Activated T-helper 9 cell treated with anti-CD3 and anti-CD28 coated beads, Interleukin-2, amount 50 U/mL, for 16 hours (primary cell): Measurements from ENCODE around the gene MAPRE2.

ENCODE experiments used
- DNase-seq: peaks from one replicate; pipeline ENCODE4 v3.0.0-alpha.2; 2020; ENCODE audit warnings: low read depth

The MAPRE2 gene

DNA sequence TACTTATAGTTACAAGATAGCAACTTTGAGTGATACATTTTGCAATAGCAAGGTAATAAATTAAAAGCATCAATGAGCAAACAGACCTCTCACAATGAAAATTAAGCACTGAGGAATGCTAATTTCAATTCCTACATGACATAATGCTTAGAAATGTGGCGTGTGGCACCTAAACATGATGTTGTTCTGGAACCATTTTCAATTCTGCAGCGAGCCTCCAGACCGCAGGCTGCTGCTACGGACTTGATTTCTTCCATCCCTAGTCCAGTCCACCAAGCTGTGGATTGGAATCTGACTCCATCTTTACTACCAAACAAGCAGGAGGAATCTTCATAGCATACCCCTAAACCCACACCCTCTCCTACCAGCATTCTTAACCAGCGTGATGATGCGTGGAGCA is 140.9 kb downstream of the MAPRE2 start:
- DNase-seq = no peak

GRCh38 chr18:35183886-35184285 is 142.7 kb downstream of the MAPRE2 start:
- DNase-seq = no peak

GRCh38 chr18:35185771-35186170 is 144.6 kb downstream of the MAPRE2 start:
- DNase-seq = no peak

GRCh38 chr18:35186291-35187034 is 145.2 kb downstream of the MAPRE2 start:
- no peak for DNase-seq

- DNase-seq = no peak
These were observed 148.3 kb downstream of the MAPRE2 start for GRCh38 chr18:35189510-35189909.

DNA sequence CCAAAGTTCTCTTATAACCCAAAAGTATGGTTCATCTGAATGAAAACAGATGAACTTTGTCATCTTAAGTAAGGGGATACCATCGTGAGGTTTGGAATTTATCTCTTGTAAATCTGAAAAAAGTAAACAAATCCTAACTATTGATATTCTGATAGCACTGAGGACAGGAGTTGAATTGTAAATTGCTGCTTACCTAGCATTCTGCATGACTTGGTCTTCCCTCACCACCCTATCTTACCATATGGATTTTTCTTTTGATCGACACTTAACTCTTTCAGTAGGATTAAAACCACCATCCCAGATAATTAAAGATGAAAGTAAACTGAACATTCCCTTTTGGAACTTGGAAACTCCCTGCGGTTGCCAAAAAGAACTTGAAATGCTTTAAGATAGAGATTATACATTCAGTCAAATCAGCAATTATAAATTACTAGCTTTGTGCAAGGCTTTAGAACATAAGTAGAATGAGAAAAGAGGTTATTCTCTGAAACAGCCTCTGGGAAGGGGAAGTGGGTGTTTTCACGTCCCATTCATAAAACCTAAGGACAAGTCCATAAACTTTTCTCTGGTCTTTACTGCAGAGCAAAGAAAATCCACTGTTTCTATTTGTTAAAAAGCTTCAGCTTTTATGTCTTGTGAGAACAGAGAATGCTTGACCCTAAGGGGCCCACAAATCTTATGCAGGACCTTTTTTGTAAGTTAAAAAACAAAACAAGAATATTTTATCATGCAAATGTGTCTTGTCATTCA is 149.9 kb downstream of the MAPRE2 start:
- DNase-seq = no peak

DNA sequence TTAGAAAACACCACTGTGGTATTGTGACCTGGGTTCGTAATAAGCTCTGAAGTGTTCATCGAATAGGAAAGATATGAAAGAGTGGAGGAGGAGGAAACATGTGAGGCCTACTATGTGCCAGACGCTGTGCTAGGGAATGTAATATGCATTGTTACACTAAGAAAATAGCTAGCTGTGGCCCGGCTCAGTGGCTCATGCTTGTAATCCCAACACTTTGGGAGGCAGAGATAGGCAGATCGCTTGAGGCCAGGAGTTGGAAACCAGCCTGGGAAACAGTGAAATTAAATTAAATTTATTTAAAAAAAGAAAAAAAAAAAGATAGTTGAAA is 150.4 kb downstream of the MAPRE2 start:
- DNase-seq = no peak

GRCh38 chr18:35192415-35192814 is 151.2 kb downstream of the MAPRE2 start:
- DNase-seq = no peak
